GM19324 (cell line): ENCODE results near the gene STAG2.

Source experiments
- ATAC-seq: cut with Tn5 transposase; IDR thresholded peaks from one replicate; pipeline ENCODE4 v1.9.1; 2021; ENCODE audit warnings: mild to moderate bottlenecking, moderate library complexity; ENCODE audit not compliant: unreplicated experiment, low FRiP score

STAG2 gene

DNA sequence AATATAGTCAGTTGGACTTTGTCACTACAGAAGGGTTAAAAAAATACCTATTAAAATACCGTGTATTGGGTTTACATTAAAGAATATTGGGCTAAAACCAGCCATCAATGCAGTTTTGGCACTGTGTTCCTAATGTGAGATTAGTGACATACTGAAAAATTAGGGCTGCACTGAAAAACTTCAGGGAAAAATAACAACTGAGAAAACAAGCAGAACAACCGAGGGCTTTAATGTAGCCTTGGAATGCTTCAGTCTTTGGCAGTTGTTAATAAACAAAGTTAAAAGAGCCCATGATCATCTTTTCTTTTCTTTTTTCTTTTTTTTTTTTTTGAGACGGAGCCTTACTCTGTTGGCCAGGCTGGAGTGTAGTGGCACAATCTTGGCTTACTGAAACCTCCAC is 12.4 kb downstream of the STAG2 start:
- ATAC-seq = no peak

DNA sequence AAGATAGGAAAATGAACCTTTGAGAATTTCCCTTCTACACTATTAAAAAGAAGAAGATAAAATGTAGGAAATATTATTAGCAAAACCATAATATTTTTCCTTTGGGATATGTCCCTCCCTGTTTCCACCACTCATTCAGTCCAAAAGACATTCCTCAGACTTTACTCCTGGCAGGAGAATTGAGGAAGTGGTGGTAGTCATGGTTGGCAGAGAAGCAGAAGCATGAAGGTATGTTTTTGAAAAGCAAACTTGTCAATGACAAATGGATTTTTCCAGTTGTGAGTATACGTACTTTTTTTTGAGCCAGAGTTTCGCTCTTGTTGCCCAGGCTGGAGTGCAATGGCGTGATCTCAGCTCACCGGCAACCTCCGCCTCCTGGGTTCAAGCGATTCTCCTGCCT is 13.7 kb downstream of the STAG2 start:
- no peak for ATAC-seq

DNA sequence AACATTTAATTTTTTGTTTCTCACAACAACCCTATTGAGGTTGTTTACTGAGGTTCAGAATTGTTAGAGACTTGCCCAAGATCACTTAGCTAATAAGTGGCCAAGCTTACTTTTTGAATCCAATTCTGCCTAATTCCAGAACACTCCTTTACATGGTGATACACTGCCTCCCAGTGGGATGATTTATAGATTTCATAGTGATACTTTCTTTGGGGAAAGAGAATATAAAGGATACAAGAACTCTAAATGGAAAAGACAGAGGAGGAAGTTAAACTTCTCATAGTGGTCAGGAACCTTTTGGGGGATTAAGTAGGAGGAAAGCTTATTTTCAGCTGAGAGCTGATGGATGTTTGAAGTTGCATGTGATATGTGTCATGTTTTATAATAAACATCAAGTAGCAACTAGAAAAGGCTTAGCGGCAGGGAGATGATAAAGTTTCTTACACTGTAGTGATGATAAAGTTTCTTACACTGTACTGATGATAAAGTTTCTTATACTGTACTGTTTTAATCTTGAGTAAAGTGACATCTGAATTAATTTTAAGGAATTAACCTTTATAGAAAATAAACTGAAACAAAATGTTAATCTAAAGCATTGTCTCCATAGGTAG is 15.3 kb downstream of the STAG2 start:
- no peak for ATAC-seq

DNA sequence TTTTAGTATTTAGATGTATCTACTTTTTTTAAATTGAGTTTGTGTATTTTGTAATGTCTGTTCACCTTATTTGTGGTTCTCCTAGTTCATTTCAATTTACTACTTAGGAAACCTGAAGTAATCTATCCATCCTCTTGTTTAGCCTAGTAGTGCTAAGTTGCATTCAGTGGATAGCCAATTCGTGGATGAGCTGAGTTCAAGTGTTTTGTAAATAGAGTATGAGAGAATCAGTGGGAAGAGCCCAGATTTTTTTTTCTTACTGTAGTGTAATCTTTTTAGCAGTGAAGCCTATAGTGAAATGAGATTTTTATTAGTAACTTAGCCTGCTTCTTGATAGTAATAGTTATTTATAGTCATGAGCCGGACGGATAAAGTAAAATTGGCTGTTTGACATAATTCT is 21.7 kb downstream of the STAG2 start:
- no peak for ATAC-seq

DNA sequence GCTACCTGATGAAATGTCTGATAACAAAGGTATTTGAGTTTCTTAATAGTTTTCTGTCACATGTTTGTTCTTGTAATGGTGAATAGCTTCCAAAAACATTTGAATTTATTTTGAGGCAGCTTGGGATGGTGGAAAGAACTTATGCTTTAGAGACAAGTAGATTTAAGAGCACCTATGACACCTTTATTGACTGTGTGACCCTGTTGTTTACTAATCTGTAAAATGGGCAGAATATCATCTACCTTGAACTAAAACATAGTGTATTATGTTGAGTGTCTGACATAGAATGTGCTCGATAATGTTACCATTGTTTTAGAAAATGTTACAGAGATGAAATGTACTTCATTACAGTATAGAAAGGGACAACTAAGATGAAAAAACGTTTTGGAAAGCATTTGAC is 24.9 kb downstream of the STAG2 start:
- ATAC-seq = no peak

DNA sequence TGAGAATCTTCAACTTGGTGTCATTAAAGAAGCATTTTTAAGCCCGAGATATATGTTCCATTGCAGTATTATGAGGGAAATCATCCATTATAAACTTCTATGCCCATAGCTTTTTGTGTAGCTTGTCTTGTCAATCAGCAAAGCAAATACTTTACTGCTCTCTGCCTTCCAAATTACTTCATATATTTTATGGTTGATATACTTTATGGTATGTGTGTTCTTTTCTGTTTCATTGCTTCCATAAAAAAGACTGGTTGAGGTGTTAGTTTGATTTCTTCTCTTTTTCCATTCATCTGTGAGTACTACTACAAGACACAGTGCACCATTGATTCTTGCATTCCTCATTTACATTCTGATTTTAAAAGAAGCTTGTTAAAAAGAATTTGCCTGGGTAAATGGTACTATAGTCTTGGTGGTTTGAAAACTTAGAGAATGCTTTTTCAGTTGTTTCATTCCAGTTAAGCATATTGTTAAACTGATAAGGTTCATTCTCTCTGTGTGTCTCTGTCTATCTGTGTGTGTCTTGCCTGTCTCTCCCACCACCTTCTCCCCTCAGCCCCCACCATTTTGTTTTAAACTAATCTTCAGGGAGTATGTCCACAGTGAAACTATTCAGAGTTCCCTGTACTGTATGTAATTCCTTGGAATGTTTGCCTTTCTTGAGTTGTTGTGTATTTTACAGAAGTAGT is 27.1 kb downstream of the STAG2 start:
- no peak for ATAC-seq

DNA sequence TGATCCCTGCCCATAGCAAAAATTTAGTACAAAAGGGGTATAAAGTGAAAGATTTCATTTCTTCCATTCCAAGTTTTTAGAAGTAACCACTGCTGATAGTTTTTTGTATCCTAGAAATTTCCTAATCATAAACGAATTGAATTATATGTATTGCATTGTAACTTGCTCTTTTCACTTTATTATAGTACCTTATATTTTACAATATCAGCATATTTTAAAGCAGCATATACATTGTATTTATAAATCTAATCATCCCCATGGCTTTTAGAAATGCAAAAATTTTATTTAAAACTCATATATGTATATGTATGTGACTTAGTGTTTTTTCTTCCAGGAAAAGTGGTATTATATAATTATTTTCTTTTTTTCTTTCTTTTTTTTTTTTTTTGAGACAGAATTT is 27.7 kb downstream of the STAG2 start:
- ATAC-seq = no peak

DNA sequence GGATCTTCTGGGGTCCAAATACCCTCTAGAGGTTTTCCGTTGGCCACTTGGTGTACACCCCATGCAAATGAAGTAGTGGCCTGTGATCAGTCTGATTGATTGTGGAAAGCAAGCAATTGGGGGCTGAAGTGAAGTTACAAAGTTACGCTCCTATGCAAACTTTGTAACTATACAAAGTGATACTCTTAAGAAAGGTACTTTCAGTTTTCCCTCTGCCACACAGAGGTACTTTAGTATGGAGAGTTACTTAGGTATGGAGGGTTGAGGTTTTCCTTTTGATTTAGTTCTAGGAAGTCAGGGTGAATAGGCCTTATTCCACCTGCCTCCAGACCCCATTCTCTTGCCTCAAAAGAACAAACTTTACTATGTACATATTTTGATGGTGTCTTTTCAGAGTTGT is 28.7 kb downstream of the STAG2 start:
- ATAC-seq = no peak

DNA sequence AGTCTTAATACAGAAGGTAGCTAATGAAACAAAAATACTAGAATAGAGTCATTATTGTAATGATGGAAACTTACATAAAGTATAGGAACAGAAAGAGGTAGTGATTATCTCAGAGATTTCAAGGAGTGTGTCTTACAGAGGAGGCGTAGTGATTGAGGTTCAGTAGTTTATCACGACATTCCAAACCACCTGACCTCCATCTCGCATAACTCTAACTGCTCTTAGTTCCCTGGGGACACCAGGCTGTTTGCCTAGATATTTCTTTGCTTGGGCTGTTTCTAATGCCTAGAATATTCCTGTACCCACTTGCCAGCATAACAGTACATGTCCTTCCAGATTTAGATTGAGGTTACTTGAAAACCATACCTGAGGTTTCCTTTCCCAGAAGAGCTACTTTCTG is 29.1 kb downstream of the STAG2 start:
- ATAC-seq = no peak

DNA sequence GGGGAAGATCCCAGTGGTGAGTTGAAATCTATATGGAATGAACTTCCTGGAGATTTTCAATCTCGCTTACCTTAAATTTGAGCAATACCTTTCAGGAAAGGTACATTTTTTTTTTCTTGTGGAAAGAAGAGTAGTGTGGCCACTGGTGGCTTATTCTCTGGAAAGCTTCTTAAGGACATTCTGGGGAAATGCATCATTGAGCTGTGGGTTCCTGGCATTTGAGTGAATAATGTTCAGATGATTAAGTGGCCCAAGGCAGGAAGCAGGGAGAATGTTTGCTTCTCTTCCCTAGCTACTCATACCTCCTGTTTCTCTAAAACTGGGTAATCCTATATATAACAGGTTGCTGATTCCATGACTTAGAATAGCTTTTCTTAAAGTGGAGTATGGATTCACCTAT is 31.8 kb downstream of the STAG2 start:
- ATAC-seq = no peak

DNA sequence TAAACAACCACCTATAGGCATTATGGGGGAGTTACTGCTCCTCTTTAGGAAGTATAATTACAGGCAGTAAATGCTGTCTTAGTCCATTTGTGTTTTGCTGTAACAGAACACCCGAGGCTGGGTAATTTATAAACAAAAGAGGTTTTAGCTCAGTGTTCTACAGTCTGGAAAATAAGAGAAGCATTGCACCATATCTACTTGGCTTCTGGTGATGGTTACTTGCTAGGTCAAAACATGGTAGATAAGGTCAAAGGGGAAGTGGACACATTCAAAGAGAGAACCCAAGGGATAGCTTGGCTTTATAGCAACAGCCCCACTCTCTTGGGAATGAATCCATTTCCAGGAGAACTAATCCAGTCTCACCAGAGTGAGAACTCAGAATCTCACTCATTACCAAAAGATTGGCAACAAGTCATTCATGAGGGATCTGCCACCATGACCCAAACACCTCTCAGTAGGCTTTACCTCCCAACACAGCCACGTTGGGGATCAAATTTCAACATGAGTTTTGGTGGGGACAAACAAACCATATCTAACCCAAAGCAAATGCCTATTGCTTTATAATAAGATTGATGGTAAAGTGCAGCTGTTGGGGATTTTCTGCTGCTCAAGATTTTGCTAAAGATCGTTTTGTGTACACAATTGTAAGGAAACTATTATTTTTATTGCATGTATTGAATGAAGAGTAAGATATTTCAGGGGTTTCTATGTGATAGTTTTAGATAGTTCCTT is 32.6 kb downstream of the STAG2 start:
- no peak for ATAC-seq

DNA sequence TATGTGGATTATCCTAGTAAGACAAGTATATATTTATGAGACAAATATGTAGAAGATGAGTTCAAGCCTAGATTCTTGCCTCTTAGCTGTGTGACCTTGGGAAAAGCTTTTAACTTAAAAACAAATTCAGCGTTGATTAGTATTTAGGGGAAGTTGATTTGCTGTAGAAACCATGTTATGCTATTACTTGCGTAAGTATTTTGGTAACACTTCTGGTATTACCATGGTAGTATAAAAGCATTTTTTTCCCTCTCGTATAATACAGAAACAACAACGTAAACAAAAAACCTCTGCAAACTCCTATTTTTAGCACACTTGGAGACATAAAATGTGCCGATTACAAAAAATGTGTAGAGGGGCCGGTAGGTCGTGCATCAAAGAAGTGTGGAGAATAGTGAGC is 33.2 kb downstream of the STAG2 start:
- ATAC-seq = no peak

DNA sequence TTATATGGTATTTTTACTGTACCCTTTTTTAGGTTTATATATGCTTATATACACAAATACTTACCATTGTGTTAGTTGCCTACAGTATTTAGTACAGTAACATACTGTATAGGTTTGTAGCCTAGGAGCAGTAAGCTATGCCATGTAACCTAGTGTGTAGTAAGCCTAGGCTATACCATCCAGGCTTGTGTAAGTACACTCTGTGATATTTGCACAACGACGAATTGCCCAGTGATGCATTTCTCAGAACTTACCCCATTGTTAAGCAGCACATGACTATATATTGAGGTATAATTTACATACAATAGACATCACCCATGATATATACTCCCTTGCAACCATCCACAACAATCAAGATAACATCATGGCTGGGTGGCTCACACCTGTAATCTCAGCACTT is 40.1 kb downstream of the STAG2 start:
- no peak for ATAC-seq

DNA sequence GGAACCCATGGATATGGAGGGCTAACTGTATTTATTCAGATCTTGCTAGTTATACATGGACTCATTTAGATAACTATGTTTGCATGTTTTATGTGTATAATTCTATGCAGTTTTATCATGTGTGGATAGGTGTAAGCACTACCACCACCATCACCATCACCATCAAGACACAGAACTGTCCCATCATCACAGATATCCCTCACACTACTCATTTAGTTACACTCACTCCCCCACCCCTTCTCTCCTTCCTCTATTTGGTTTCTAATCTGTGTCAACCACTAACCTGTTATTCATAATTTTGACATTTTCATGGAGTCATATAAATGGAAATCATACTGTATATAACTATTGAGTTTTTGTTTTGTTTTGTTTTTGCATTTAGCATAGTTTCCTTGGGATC is 43.7 kb downstream of the STAG2 start:
- ATAC-seq = no peak

DNA sequence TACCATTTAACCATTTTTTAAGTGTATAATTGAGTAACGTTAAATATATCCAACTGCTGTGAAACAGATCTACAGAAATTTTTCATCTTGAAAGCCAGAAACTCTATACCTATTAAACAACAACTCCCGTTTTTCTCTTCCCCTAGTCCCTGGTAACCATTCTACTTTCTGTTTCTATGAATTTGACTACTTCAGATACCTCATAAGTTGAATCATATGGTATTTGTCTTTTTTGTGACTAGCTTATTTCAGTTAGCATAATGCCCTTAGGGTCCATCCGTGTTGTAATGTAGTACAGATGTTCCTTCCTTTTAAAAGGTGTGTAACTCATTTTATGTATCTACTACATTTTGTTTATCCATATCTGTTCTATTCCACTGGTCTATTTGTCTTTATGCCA is 48.7 kb downstream of the STAG2 start:
- no peak for ATAC-seq

DNA sequence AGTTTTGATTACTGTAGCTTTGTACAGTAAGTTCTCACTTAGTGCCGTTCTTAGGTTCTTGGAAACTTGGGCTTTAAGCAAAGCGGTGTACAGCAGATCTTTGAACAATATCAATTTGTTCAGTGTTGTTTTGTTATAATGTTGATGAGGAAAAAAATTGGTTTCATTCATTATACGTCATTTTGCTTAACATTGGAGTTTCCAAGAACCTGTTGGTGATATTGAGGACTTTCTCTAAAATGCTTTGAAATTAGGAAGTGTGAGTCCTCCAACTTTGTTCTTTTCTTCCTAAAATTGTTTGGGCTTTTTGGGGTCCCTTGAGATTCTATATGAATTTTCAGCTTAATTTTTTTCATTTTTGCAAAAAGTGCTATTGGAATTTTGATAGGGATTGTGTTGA is 49.1 kb downstream of the STAG2 start:
- ATAC-seq = no peak

DNA sequence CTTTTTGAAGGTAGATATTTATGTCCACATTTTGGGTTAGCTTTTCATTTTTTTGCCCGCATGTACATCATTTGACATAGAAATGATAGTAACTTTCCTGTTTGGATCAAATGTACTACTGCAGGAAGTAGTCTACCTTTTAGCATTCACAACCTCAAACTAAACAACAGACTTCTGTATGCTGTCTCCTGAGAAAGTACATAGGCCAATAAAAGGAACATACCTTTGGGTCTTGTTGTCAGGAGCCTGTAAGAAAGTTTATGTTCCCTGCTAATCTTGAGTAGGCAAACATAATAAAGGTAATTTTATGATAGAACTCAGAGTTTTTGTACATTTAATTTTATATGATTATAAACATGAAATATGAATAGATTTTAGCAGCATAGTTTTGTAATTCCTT is 54.2 kb downstream of the STAG2 start:
- ATAC-seq = no peak

DNA sequence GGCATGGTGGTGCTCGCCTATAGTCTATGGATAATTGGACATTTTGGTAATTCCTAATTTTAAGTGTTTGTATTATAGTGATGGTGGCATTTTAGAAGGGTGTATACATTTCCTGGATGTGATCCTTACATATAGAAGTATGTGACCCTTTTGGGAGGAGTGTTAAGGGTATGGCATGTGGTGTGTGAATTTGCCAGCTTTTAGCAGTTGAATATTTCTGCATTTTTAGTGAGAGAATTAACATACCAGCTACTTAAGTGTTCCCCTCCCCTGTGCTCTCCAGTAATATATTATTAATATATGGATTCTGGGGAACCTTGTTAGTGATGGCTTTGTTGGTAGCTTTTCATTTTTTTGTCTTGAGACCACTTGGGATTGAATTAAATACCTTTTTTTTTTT is 55.3 kb downstream of the STAG2 start:
- ATAC-seq = no peak

DNA sequence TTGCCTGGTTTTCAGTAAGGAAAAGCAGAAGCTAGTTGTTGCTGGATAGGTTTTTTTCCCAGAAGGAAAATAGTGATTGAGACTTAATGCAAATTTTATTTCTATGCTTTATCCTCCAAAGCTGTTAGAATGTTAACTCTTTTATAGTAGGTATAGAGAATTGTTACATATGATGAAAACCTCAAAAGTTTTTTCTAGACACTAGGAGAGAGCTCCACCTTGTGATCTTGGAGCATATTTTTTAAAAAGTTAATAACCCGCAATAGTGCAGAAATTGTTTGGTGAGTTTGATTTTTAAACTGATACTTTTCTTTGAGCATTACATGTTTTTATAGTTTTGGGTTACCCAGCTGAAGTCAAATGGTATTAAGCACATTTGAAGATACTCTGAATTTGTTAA is 56.5 kb downstream of the STAG2 start:
- no peak for ATAC-seq

DNA sequence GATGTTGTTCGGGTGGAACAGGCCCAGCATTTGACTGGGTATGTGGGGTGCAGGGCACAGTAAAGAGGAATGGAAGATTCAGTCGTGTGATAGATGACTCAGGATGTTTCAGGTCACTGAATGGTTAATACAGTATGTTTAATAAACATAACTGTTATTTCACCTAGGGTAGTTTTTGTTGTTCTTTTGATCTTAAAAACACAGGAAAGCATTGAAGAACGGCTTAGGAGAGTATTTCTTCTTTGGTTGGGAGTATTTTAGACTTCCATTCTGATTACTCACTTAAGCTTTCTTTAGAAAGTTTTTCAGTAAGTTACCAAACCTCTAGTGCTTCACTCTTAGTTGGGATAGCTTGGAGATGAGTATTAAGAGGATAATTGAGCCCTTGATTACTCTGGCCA is 62.3 kb downstream of the STAG2 start:
- ATAC-seq = no peak

DNA sequence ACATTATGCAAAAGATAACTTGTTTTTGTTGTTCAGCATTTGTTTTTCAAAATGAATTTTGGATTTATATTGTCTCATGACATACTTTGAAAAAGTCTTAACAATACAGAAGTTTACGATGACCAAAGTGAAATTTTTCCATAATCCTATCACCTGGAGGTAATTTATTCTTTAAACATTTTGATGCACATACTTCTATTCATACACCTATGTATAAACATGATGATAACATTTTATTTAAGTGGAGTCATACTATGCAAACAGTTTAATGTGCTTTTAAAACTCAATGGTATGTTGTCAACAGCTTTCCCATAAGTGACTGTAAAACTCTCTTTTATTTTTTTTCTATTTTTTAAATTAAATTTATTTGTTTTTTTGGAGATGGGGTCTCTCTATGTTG is 65.0 kb downstream of the STAG2 start:
- no peak for ATAC-seq

DNA sequence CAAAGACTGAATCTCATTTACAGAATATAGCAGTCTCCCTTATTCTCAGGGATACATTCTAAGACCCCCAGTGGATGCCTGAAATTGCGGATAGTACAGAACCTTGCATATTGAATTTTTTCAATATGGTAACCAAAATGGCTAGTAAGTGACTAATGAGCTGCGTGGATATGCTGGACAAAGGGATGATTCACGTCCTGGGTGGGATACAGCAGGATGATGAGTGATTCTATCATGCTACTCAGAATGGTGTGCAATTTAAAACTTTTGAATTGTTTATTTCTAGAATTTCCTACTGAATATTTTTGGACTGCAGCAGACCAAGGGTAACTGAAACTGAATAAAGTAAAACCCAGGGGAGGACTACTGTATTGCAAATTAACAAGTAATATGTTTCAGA is 66.7 kb downstream of the STAG2 start:
- no peak for ATAC-seq
